Endothelial cell of umbilical vein (primary cell): ENCODE data around the gene HMCN1.

Source experiments
- CTCF ChIP-seq, 2 donors: IDR thresholded peaks; 1 replicate in 1 of 2; 2 replicates in 1 of 2; pipeline ENCODE4 v1.5.1; 2011; ENCODE audit warnings: low read length in 2 of 2, mild to moderate bottlenecking in 2 of 2, moderate library complexity in 2 of 2, control low read depth in 1 of 2, inconsistent platforms in 1 of 2, low read depth in 1 of 2; ENCODE audit not compliant: insufficient read depth in 1 of 2; ENCODE audit errors: extremely low read depth in 1 of 2
- EZH2 ChIP-seq: IDR thresholded peaks from 2 replicates; pipeline ENCODE4 v1.6.1; 2012; ENCODE audit warnings: borderline replicate concordance, low read depth, mild to moderate bottlenecking, moderate library complexity, low read length, inconsistent platforms; ENCODE audit not compliant: severe bottlenecking
- GATA2 ChIP-seq: IDR thresholded peaks from 2 replicates; pipeline ENCODE4 v1.7.0; 2011; ENCODE audit warnings: low read depth, mild to moderate bottlenecking, moderate library complexity, mixed read lengths, low read length; ENCODE audit not compliant: insufficient read length, insufficient read depth
- MAX ChIP-seq: IDR thresholded peaks from 2 replicates; pipeline ENCODE4 v1.6.1; 2011; ENCODE audit not compliant: insufficient read depth, insufficient read length
- POLR2A ChIP-seq: IDR thresholded peaks from 2 replicates; pipeline ENCODE4 v1.6.1; 2012; ENCODE audit warnings: low read depth, mild to moderate bottlenecking, control low read depth, low read length
- POLR2AphosphoS5 ChIP-seq: IDR thresholded peaks from 2 replicates; pipeline ENCODE4 v1.6.1; 2012; ENCODE audit warnings: low read depth, mild to moderate bottlenecking, control low read depth, low read length, moderate library complexity; ENCODE audit not compliant: insufficient read depth

- TF ChIP-seq POLR2A (no peak), MAX (no peak), POLR2AphosphoS5 (no peak), CTCF (IDR thresholded peaks at IDR 0.05; ENCODE audit: extremely low read depth in 1 of 2, insufficient read depth in 1 of 2, low read depth in 1 of 2, low read length in 2 of 2) (no peak), EZH2 (no peak), GATA2 (no peak)
Observed at GRCh38 chr1:186225096-186225495, 490.9 kb downstream of the HMCN1 start.
